Measurements from ENCODE around the gene ELMO3.

Gene ELMO3

GRCh38 chr16:67183284-67183626 lies 15.7 kb upstream of the ELMO3 start:
- DNase-seq (ENCODE audit: low read depth in 2 of 2), result no peak

DNA sequence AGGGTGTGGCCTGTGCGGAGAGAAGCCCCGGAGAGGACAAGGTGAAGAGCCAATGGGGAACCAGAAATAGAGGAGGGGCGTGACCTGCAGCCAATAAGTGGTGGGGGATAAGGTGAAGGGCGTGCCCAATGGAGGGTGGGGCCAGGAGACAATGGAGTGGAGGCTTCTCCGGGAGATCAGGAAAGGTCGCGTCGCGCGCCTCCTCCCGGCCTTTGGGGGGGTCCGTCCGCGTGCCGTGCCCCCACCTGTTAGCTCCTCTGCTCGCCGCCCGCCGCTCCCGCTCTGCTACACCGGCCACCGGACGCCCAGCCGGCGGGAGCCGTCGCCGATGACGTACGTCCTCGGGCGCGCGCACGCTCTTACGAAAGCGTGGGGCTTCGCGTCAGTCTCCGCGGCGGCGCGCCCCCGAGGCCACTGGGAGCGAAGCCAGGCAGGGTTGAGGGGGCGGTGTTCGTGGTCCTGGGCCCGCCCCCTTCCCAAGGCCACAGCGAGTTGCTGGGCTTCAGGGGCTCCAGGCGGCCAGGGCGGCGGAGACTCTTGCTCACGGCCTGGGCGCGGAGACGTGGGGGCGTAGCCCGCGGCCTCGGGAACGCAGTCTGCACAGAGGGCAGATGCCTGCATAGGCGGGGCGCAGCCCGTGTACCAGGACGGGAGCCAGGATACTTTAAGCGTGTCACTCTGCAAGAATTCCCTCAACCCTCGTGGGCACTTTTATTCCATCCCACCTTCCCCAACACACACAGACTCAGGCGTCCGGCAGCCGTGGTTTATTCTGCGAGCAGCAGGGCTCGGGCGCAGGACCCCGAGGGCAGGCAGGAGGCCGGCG lies 15.1 kb upstream of the ELMO3 start, which contains the start of gene MATCAP1:
TSS of gene MATCAP1 (minus strand) at position 337 of the 826 bp plus-strand sequence. CDS start 3,353 bp downstream, outside the sequence.
- DNase-seq (ENCODE audit: low read depth in 2 of 2), result peak; percentile 89 to 93

GRCh38 chr16:67184453-67184994 lies 14.4 kb upstream of the ELMO3 start:
- DNase-seq (ENCODE audit: low read depth in 2 of 2), result no peak

DNA sequence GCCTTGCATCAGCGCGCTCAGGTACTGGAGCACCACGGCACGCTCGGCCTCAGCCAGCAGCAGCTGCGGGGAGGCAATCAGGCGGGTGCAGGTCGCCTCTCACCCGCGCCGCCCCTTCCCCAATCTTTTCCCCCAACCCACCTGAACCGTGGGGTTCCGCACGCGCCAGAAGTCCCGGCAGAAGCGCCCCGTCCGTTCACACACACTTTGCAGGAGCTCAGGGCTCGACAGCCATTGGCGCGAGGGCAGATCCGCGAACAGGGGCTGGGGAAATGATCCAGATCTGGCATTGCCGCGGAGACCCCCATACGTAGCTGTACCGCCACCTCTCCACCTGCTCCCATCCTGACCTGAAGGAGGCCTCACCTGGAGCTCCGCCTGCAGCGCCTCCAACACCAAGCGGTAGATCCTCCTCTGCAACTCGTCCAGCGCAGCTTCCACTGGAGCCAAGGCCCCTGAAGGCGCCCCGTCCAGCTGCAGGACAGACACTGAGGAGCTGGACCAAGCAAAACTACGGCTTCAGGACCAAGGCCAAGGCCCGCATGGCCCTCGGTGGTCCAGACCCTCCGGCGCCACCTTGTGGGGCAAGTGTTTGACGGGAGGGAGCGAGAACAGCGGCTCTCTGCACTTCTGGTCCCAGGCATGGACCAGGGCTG lies 13.8 kb upstream of the ELMO3 start:
- DNase-seq (ENCODE audit: low read depth in 2 of 2), result peak; percentile 68 to 87

DNA sequence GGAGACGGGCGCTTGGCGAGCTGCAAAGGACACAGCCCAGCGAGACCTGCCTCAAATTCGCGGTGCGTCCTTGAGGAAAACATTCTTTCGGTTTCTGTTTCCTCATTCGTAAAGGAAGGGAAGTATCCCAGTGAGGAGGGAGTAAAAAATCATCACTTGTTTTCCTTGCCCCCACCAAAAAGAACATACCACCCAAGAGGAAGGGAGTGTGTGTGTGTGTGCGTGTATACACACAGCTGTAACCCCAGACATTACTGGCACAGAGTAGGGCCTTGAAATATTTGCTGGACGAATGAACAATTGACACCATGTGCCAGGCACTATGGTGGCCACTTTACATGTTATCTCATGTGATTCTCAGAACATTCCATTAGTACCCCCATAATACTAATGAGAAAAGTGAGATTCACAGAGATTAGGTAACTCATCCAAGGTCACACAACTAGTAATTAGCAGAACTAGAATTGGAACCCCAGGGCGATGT lies 13.2 kb upstream of the ELMO3 start:
- no peak for DNase-seq (ENCODE audit: low read depth in 2 of 2)

- no peak for DNase-seq (ENCODE audit: low read depth in 2 of 2)
Observed at GRCh38 chr16:67186550-67186950, 12.4 kb upstream of the ELMO3 start.

GRCh38 chr16:67187175-67187890 lies 11.6 kb upstream of the ELMO3 start:
- DNase-seq (ENCODE audit: low read depth in 2 of 2), result no peak

DNA sequence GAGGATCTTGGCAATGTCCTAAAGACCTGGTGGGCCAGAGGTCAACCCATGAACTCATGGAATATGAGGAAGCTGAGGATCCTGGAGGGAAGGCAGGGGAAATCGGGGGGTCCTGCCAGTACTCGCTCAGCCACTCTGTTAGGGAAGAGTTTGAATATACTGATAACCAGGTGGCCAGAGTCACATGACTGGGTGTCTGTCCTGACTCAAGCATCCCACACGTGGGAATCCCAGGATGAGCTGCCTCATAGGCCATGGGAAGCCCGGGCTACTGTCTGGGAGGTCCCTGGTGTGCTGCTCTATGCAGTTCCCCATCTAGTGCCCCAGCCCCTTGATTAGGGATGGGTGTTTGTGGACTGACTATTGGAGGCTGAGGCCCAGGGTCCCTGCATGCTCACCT lies 10.6 kb upstream of the ELMO3 start:
- DNase-seq (ENCODE audit: low read depth in 2 of 2), result no peak

GRCh38 chr16:67188798-67189197 lies 10.1 kb upstream of the ELMO3 start:
- DNase-seq (ENCODE audit: low read depth in 2 of 2), result no peak

- DNase-seq (ENCODE audit: low read depth in 2 of 2), result no peak
Observed at GRCh38 chr16:67190041-67190440, 8.9 kb upstream of the ELMO3 start, which contains the start of gene EXOC3L1. TSS of gene EXOC3L1 (minus strand) at chr16:67190136. CDS start at chr16:67189676, 460 bp downstream.

DNA sequence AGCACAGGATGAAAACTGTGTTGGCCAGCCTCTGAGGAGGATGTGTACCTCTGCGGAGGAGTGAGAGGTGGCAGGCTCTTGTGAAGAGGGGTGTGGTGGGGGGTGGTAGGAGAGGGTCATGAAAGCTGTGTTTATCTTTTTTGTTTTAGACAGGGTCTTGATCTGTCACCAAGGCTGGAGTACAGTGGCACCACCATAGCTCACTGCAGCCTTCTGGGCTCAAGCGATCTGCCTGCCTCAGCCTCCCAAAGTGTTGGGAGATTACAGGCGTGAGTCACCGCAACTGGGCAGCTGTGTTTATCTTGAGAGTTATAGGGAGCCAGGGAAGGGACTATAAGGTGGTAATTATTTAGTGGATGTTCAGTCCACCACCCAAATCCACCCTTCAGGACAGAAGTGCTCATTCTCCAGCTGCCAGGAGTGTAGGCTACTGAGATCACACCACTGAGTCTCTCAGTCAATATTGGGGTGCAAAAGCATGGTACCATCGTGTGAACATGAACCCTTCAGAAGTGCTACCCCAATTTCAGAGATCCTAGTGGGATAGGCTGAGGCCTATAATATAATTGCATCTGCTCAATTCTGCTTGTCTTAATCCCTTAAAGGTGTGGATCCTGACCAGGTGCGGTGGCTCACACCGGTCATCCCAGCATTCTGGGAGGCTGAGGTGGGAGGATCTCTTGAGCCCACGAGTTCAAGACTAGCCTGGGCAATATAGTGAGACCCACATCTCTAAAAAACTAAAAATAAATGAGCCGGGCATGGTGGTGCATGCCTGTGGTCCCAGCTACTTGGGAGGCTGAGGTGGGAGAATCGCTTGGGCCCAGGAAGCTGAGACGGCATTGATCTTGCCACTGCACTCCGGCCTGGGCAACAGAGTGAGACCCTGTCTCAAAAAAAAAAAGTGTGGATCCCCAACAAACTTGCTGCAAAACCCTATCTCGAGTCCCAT lies 8.2 kb upstream of the ELMO3 start:
- DNase-seq (ENCODE audit: low read depth in 2 of 2), result no peak

DNA sequence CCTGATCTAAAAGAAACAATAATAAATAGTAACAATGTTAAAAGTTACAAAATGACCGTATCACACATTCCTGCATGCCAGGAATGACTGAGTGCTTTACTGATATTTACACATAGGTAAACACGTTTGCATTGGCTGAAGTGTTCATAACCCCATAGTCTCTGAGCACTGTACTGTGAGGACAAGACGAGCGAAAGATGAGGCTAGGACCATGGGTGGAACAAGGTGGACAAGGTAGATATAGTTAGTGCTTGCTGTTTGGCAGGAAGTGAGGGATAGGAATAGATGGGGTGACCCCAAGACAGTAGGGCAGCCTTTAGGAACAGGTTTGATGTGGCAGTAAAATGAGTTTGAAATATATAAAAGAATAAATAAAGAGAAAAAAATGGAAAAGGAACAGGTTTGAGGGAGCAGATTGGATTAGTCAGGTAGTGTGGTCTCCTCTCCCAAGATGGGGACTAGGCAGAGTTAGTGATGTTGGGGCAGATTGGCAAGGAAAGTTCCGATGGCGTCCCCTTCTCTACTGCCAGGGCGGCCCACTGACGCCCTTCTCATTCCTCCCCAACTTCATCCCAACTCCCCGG lies 7.4 kb upstream of the ELMO3 start:
- no peak for DNase-seq (ENCODE audit: low read depth in 2 of 2)

GRCh38 chr16:67191995-67192681 lies 6.8 kb upstream of the ELMO3 start, which contains the start of gene E2F4:
TSS of gene E2F4 (plus strand) at chr16:67192155. CDS start at chr16:67192228, 73 bp downstream.
- DNase-seq (ENCODE audit: low read depth in 2 of 2), result peak; percentile 83 to 86

GRCh38 chr16:67192781-67193361 lies 6.1 kb upstream of the ELMO3 start:
- DNase-seq (ENCODE audit: low read depth in 2 of 2), result no peak

- no peak for DNase-seq (ENCODE audit: low read depth in 2 of 2)
Observed at GRCh38 chr16:67193536-67193935, 5.4 kb upstream of the ELMO3 start.

- no peak for DNase-seq (ENCODE audit: low read depth in 2 of 2)
Observed at GRCh38 chr16:67194260-67194659, 4.7 kb upstream of the ELMO3 start.

DNA sequence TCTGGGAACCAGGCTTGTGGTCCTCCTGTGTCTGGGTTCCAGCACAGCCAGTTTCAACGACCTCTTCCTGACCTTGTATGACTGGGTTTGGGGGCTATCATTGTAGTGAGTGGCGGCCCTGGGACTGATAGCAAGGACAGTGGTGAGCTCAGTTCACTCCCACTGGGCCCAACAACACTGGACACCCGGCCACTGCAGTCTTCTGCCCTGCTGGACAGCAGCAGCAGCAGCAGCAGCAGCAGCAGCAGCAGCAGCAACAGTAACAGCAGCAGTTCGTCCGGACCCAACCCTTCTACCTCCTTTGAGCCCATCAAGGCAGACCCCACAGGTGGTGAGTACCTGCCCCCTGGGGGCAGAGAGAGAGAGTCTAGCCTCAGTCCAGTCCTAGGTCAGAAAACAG lies 3.3 kb upstream of the ELMO3 start:
- DNase-seq (ENCODE audit: low read depth in 2 of 2), result no peak

GRCh38 chr16:67196881-67197280 lies 2.0 kb upstream of the ELMO3 start:
- no peak for DNase-seq (ENCODE audit: low read depth in 2 of 2)

- DNase-seq (ENCODE audit: low read depth in 2 of 2), result no peak
Observed at GRCh38 chr16:67197704-67198103, 1.2 kb upstream of the ELMO3 start.

All from stimulated activated CD4-positive, alpha-beta T cell treated with anti-CD3 and anti-CD28 coated beads, Interleukin-15, amount 100 ng/mL, for 48 hours (primary cell).